Measurements from ENCODE around the gene IFNAR2.
"Not testable (repeated sequence)": the region's sequence is repeated elsewhere in the genome, so short reads cannot be mapped to it uniquely, and the experiment has no call there.

IFNAR2 gene

GRCh38 chr21:33246506-33246905 lies 16.8 kb downstream of the IFNAR2 start:
- H3K9me3 ChIP-seq (ENCODE audit: control insufficient read depth, low read depth, low read length), result no peaks in the 10 kb centered on the region
- H3K4me3 ChIP-seq (ENCODE audit: low read length), result no peak overlapping the region
- no peaks in the 10 kb centered on the region for H3K27me3 ChIP-seq (ENCODE audit: control insufficient read depth, insufficient read depth, low read length)
- H3K36me3 ChIP-seq (ENCODE audit: control insufficient read depth, low read depth, low read length), result peaks cover 37% of the 10 kb centered on the region
- H3K27ac ChIP-seq (ENCODE audit: low read length), result no peak overlapping the region
- H3K9ac ChIP-seq (ENCODE audit: low read length), result no peak overlapping the region
- no peaks in the 10 kb centered on the region for H3K4me1 ChIP-seq (ENCODE audit: control insufficient read depth, low read depth, low read length)

GRCh38 chr21:33246963-33247362 lies 17.2 kb downstream of the IFNAR2 start:
- Histone ChIP-seq H3K4me1 (ENCODE audit: control insufficient read depth, low read depth, low read length) (no peaks in the 10 kb centered on the region), H3K9ac (ENCODE audit: low read length) (no peak overlapping the region), H3K4me3 (ENCODE audit: low read length) (no peak overlapping the region), H3K27me3 (ENCODE audit: control insufficient read depth, insufficient read depth, low read length) (no peaks in the 10 kb centered on the region), H3K36me3 (ENCODE audit: control insufficient read depth, low read depth, low read length) (peaks cover 39% of the 10 kb centered on the region), H3K27ac (ENCODE audit: low read length) (no peak overlapping the region), H3K9me3 (ENCODE audit: control insufficient read depth, low read depth, low read length) (no peaks in the 10 kb centered on the region)

- H3K27ac ChIP-seq (ENCODE audit: low read length), result no peak overlapping the region
- H3K27me3 ChIP-seq (ENCODE audit: control insufficient read depth, insufficient read depth, low read length), result no peaks in the 10 kb centered on the region
- no peaks in the 10 kb centered on the region for H3K9me3 ChIP-seq (ENCODE audit: control insufficient read depth, low read depth, low read length)
- peaks cover 41% of the 10 kb centered on the region for H3K36me3 ChIP-seq (ENCODE audit: control insufficient read depth, low read depth, low read length)
- H3K4me1 ChIP-seq (ENCODE audit: control insufficient read depth, low read depth, low read length), result no peaks in the 10 kb centered on the region
- H3K9ac ChIP-seq (ENCODE audit: low read length), result no peak overlapping the region
- H3K4me3 ChIP-seq (ENCODE audit: low read length), result no peak overlapping the region
These were observed 17.9 kb downstream of the IFNAR2 start for GRCh38 chr21:33247599-33247998.

DNA sequence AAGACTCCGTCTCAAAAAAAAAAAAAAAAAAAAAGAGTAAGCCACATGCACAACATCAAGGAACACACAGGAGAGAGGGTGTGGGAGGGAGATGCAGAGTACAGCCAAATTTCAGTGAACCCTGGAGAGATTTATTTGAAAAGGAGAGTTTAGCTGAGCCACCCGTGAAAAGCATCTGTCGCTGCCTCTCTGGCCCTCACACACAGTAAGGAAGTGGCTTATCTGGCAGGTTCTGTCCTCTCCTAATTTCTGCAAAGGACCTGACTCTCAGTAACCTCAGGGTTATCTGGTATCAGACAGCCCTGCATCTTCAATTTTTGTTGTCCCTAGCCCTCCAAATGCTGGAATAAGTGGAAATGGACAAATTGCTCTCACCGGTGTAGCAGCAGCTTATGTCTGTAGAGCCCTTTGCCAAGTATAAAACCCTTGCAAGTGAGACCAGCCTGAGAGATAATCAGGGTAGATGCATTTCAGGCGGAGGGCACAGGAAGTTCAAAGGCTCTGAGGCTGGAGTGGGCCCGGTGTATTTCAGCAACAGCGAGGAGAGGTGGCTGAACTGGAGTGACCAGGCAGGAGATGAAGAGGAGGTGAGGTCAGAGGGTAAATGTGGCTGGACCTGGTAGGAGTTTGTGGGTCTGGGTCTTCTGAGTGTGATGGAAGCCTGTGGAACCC lies 19.7 kb downstream of the IFNAR2 start:
- Histone ChIP-seq H3K27me3 (ENCODE audit: control insufficient read depth, insufficient read depth, low read length) (no peaks in the 10 kb centered on the region), H3K9ac (ENCODE audit: low read length) (no peak overlapping the region), H3K4me3 (ENCODE audit: low read length) (no peak overlapping the region), H3K36me3 (ENCODE audit: control insufficient read depth, low read depth, low read length) (peaks cover 52% of the 10 kb centered on the region), H3K9me3 (ENCODE audit: control insufficient read depth, low read depth, low read length) (no peaks in the 10 kb centered on the region), H3K27ac (ENCODE audit: low read length) (no peak overlapping the region), H3K4me1 (ENCODE audit: control insufficient read depth, low read depth, low read length) (no peaks in the 10 kb centered on the region)

- H3K9me3 ChIP-seq (ENCODE audit: control insufficient read depth, low read depth, low read length), result no peaks in the 10 kb centered on the region
- H3K36me3 ChIP-seq (ENCODE audit: control insufficient read depth, low read depth, low read length), result peaks cover 61% of the 10 kb centered on the region
- no peak overlapping the region for H3K27ac ChIP-seq (ENCODE audit: low read length)
- no peaks in the 10 kb centered on the region for H3K4me1 ChIP-seq (ENCODE audit: control insufficient read depth, low read depth, low read length)
- no peak overlapping the region for H3K9ac ChIP-seq (ENCODE audit: low read length)
- H3K27me3 ChIP-seq (ENCODE audit: control insufficient read depth, insufficient read depth, low read length), result no peaks in the 10 kb centered on the region
- H3K4me3 ChIP-seq (ENCODE audit: low read length), result no peak overlapping the region
These were observed 21.4 kb downstream of the IFNAR2 start for GRCh38 chr21:33251119-33251518.

DNA sequence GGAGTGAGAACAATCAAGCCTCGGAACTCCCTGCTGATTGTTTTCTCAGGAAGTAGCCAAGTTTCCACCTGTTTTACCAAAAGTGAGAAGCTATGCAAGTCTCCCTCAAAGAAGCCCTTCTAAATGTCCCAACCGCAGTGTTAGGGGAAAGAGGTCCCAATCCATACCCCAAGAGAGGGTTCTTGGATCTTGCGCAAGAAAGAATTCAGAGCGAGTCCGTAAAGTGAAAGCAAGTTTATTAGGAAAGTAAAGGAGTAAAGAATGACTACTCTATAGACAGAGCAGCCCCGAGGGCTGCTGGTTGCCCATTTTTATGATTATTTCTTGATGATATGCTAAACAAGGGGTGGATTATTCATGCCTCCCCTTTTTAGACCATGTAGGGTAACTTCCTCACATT lies 23.6 kb downstream of the IFNAR2 start:
- H3K27me3 ChIP-seq (ENCODE audit: control insufficient read depth, insufficient read depth, low read length); H3K9me3 ChIP-seq (ENCODE audit: control insufficient read depth, low read depth, low read length); H3K27ac ChIP-seq (ENCODE audit: low read length); H3K4me3 ChIP-seq (ENCODE audit: low read length); H3K9ac ChIP-seq (ENCODE audit: low read length); H3K4me1 ChIP-seq (ENCODE audit: control insufficient read depth, low read depth, low read length): not testable (repeated sequence)
- peaks cover 44% of the 10 kb centered on the region for H3K36me3 ChIP-seq (ENCODE audit: control insufficient read depth, low read depth, low read length)

DNA sequence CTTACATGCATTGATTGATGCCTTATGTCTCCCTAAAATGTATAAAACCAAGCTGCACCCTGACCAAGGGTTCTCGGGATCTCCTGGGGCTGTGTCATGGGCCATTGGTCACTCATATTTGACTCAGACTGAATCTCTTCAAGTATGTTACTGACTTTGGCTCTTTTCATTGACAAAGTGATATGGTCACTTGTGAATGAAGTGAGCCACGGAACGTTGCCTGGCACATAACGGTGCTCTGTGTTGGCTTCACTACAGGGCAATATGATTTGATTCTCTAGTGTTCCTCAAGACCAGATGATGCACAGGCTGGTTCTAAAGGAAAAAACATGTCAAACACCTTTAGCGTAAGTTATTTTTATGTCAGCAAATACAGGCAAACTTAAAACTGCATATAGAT lies 25.0 kb downstream of the IFNAR2 start:
- Histone ChIP-seq H3K9ac (ENCODE audit: low read length) (no peak overlapping the region), H3K27ac (ENCODE audit: low read length) (no peak overlapping the region), H3K4me1 (ENCODE audit: control insufficient read depth, low read depth, low read length) (no peaks in the 10 kb centered on the region), H3K9me3 (ENCODE audit: control insufficient read depth, low read depth, low read length) (no peaks in the 10 kb centered on the region), H3K27me3 (ENCODE audit: control insufficient read depth, insufficient read depth, low read length) (no peaks in the 10 kb centered on the region), H3K36me3 (ENCODE audit: control insufficient read depth, low read depth, low read length) (peaks cover 33% of the 10 kb centered on the region), H3K4me3 (ENCODE audit: low read length) (no peak overlapping the region)

DNA sequence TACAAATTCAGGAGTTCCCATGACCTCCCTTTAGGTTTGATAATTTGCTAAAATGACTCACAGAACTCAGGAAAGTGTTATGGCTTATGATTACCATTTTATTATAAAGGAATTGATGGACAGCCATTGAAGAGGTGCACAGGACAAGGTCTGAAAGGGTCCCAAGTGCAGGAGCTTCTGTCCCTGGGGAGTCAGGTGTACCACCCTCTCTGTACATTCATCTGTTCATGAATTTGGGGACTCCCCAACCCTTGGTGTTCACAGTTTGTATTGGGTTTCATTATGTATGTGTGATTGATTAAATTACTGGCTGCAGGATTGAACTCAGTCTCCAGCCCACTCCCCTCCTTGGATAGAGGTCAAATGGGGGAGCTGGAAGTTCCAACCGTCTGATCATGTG lies 25.7 kb downstream of the IFNAR2 start:
- H3K9me3 ChIP-seq (ENCODE audit: control insufficient read depth, low read depth, low read length), result no peaks in the 10 kb centered on the region
- H3K36me3 ChIP-seq (ENCODE audit: control insufficient read depth, low read depth, low read length), result peaks cover 31% of the 10 kb centered on the region

DNA sequence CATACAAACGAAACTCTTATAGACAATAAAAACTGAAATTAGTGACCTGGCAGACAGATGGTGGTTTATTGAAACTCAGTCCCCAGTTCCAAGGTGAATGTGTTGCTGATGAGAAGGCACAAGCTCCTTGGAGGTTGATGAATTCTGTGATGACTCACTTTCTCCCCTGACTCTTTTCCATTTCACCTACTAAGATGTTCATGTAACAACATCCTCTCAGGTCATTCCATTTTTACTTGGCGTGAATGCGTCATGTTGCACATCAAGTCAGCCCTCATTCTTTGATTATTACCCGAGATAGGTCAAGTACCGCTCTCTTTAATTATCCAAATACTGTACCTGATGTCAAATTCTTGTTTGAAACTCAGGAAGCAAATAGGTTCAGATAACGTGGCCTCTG lies 26.3 kb downstream of the IFNAR2 start:
- Histone ChIP-seq H3K27ac (ENCODE audit: low read length) (no peak overlapping the region), H3K9me3 (ENCODE audit: control insufficient read depth, low read depth, low read length) (no peaks in the 10 kb centered on the region), H3K9ac (ENCODE audit: low read length) (no peak overlapping the region), H3K27me3 (ENCODE audit: control insufficient read depth, insufficient read depth, low read length) (no peaks in the 10 kb centered on the region), H3K36me3 (ENCODE audit: control insufficient read depth, low read depth, low read length) (peaks cover 29% of the 10 kb centered on the region), H3K4me3 (ENCODE audit: low read length) (no peak overlapping the region), H3K4me1 (ENCODE audit: control insufficient read depth, low read depth, low read length) (no peaks in the 10 kb centered on the region)

More for the DNA sequence above, 25.7 kb downstream of the IFNAR2 start:
- Histone ChIP-seq H3K27ac (ENCODE audit: low read length) (no peak overlapping the region), H3K27me3 (ENCODE audit: control insufficient read depth, insufficient read depth, low read length) (no peaks in the 10 kb centered on the region), H3K9ac (ENCODE audit: low read length) (no peak overlapping the region), H3K4me1 (ENCODE audit: control insufficient read depth, low read depth, low read length) (no peaks in the 10 kb centered on the region), H3K4me3 (ENCODE audit: low read length) (no peak overlapping the region)

DNA sequence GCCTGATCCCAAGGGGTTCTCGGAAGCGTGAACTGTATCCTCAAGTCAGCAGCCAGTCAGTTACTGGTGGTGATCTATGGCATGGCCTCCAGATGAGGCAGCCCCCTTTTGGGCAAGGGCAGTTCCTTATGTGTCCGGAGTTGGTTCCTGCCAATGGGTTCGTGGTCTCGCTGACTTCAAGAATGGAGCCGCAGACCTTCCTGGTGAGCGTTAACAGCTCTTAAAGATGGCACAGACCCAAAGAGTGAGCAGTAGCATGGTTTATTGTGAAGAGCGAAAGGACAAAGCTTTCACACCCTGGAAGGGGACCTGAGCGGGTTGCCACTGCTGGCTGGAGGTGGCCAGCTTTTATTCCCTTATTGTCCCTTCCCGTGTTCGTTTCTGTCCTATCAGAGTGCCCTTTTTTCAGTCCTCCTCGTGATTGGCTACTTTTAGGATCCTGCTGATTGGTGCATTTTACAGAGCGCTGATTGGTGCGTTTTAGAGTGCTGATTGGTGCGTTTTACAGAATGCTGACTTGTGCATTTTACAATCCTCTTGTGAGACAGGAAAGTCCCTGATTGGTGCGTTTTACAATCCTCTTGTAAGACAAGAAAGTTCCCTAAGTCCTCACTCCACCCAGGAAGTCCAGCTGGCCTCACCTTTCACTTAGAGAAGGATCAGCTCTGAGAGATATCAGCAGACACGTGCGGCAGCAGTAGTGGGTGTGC lies 27.5 kb downstream of the IFNAR2 start:
- no peaks in the 10 kb centered on the region for H3K9me3 ChIP-seq (ENCODE audit: control insufficient read depth, low read depth, low read length)
- H3K9ac ChIP-seq (ENCODE audit: low read length), result no peak overlapping the region
- no peaks in the 10 kb centered on the region for H3K4me1 ChIP-seq (ENCODE audit: control insufficient read depth, low read depth, low read length)
- H3K27ac ChIP-seq (ENCODE audit: low read length), result no peak overlapping the region
- no peaks in the 10 kb centered on the region for H3K27me3 ChIP-seq (ENCODE audit: control insufficient read depth, insufficient read depth, low read length)
- no peak overlapping the region for H3K4me3 ChIP-seq (ENCODE audit: low read length)
- peaks cover 22% of the 10 kb centered on the region for H3K36me3 ChIP-seq (ENCODE audit: control insufficient read depth, low read depth, low read length)

- H3K9me3 ChIP-seq (ENCODE audit: control insufficient read depth, low read depth, low read length), result no peaks in the 10 kb centered on the region
- H3K4me3 ChIP-seq (ENCODE audit: low read length), result no peak overlapping the region
- H3K4me1 ChIP-seq (ENCODE audit: control insufficient read depth, low read depth, low read length), result no peaks in the 10 kb centered on the region
- H3K27me3 ChIP-seq (ENCODE audit: control insufficient read depth, insufficient read depth, low read length), result no peaks in the 10 kb centered on the region
- H3K27ac ChIP-seq (ENCODE audit: low read length), result no peak overlapping the region
- peaks cover 22% of the 10 kb centered on the region for H3K36me3 ChIP-seq (ENCODE audit: control insufficient read depth, low read depth, low read length)
- H3K9ac ChIP-seq (ENCODE audit: low read length), result no peak overlapping the region
These were observed 28.7 kb downstream of the IFNAR2 start for GRCh38 chr21:33258475-33258874.

DNA sequence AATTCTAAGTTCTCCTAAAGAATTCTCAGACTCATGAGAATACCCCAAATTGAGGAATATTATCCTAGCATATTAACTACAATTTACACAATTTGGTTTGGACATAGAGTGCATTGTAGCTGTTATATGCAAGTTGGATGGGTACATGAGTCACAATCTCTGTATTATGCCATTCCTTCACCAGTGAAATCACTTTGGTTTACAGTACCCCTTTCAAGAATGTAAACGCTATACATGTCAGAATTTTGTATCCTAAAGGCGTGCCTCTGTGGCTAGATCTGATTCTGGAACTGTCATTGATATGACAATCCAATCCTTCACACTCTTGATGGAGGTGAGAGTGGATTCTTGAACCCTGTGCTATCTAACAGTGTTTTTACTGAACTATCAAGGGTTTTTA lies 29.7 kb downstream of the IFNAR2 start:
- H3K27ac ChIP-seq (ENCODE audit: low read length), result no peak overlapping the region
- no peaks in the 10 kb centered on the region for H3K9me3 ChIP-seq (ENCODE audit: control insufficient read depth, low read depth, low read length)
- no peaks in the 10 kb centered on the region for H3K27me3 ChIP-seq (ENCODE audit: control insufficient read depth, insufficient read depth, low read length)
- no peaks in the 10 kb centered on the region for H3K4me1 ChIP-seq (ENCODE audit: control insufficient read depth, low read depth, low read length)
- H3K36me3 ChIP-seq (ENCODE audit: control insufficient read depth, low read depth, low read length), result peaks cover 19% of the 10 kb centered on the region
- no peak overlapping the region for H3K4me3 ChIP-seq (ENCODE audit: low read length)
- no peak overlapping the region for H3K9ac ChIP-seq (ENCODE audit: low read length)
